Loucy (cell line): ENCODE measurements around the gene PDZRN3.

Experiments
- EZH2phosphoT487 ChIP-seq: fragments of 200-600 bp; IDR thresholded peaks from 2 replicates; pipeline ENCODE4 v1.6.1; 2018; ENCODE audit warnings: antibody characterized with exemption, mild to moderate bottlenecking, moderate library complexity, borderline replicate concordance
- TF ChIP-seq, protein P1 (sequence below): fragments of 200-600 bp; sonication (generic); conservative IDR thresholded peaks from 2 replicates; pipeline ENCODE4 v1.5.1; 2014; ENCODE audit warnings: mild to moderate bottlenecking, antibody characterized with exemption, low read length

DNA sequence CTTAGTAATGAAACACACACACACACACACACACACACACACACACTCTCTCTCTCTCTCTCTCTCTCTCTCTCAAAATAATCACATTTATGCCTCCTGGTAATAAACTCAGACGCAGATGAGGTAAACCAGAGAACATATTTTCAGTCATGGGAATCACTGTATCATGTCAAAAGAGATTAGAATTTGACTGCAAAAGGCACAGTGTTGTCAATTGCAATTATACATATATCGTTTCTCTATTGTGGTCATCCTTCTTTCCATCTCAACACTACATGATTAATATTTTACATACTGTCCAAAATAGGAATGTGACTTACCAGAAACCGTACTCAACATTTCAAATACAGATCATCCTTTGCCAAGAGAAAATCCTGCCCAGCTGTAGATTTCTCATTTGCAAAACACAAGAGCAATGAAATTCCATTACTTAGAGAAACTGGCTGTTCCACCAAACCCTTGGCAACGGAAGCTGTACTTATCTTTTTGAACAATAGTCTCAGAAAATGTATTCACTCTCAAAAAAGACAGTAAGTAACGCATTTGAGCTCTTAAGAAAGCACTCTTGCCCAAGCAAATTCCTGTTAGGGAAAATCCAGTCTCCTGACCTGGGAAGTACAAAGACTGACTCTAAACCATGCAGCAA is 24.3 kb downstream of the PDZRN3 start:
- TF ChIP-seq, protein P1, sequence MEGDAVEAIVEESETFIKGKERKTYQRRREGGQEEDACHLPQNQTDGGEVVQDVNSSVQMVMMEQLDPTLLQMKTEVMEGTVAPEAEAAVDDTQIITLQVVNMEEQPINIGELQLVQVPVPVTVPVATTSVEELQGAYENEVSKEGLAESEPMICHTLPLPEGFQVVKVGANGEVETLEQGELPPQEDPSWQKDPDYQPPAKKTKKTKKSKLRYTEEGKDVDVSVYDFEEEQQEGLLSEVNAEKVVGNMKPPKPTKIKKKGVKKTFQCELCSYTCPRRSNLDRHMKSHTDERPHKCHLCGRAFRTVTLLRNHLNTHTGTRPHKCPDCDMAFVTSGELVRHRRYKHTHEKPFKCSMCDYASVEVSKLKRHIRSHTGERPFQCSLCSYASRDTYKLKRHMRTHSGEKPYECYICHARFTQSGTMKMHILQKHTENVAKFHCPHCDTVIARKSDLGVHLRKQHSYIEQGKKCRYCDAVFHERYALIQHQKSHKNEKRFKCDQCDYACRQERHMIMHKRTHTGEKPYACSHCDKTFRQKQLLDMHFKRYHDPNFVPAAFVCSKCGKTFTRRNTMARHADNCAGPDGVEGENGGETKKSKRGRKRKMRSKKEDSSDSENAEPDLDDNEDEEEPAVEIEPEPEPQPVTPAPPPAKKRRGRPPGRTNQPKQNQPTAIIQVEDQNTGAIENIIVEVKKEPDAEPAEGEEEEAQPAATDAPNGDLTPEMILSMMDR, result no peak
- TF ChIP-seq EZH2phosphoT487, result no peak
